Embryonic facial prominence (tissue), 1 donor: ENCODE measurements around the gene CC2D1B.

Experiments
- DNase-seq: peaks from one replicate; pipeline ENCODE4 v3.0.0-alpha.2; 2016; ENCODE audit errors: extremely low spot score

CC2D1B gene

GRCh38 chr1:52305417-52306226 lies 60.4 kb downstream of the CC2D1B start:
- DNase-seq = no peak
